Measurements from ENCODE around the gene TLCD1. TPM values are rescaled to one million over a fixed set of nuclear protein-coding genes. Genes with fewer than 3 reads are reported as not detected.

The TLCD1 gene
- total and polyA plus RNA-seq, 2 of the 8 experiments (the other 6 are each of a cell fraction or from before 2014, with no cell fraction given) = 40.7 to 128 TPM

GRCh38 chr17:28744972-28745785 lies 19.1 kb upstream of the TLCD1 start (continued):
- peak; percentile 87 to 93 for TF ChIP-seq POLR2A (IDR thresholded peaks at IDR 0.05; ENCODE audit: control extremely low read depth in 1 of 2, low read depth in 2 of 2, low read length in 2 of 2)
- peak; percentile 8; the same call in 1 of the 2 replicates for TF ChIP-seq SP1 (IDR thresholded peaks at IDR 0.05; ENCODE audit: low read depth, low read length)
- TF ChIP-seq JUND (IDR thresholded peaks at IDR 0.05; ENCODE audit: low read length) = no peak
- peak; percentile 75; the same call in 1 of the 2 replicates for TF ChIP-seq CHD1 (IDR thresholded peaks at IDR 0.05; ENCODE audit: low read depth, low read length)
- 0 out of 2 replicates have a peak, but pooled peaks have one; percentile 58 for TF ChIP-seq KDM1A (IDR thresholded peaks at IDR 0.05; ENCODE audit: borderline replicate concordance, low read length)
- TF ChIP-seq TEAD4 (IDR thresholded peaks at IDR 0.05; ENCODE audit: low read depth, low read length) = no peak
- TF ChIP-seq CBX5 (IDR thresholded peaks at IDR 0.05; ENCODE audit: low read depth, low read length) = no peak
- TF ChIP-seq CBX8 (IDR thresholded peaks at IDR 0.05; ENCODE audit: borderline replicate concordance, low read depth, low read length) = no peak
- TF ChIP-seq E2F6 (IDR thresholded peaks at IDR 0.05) = no peak
- TF ChIP-seq BRCA1 (IDR thresholded peaks at IDR 0.05; ENCODE audit: low read depth, low read length) = no peak
- TF ChIP-seq, protein P1, sequence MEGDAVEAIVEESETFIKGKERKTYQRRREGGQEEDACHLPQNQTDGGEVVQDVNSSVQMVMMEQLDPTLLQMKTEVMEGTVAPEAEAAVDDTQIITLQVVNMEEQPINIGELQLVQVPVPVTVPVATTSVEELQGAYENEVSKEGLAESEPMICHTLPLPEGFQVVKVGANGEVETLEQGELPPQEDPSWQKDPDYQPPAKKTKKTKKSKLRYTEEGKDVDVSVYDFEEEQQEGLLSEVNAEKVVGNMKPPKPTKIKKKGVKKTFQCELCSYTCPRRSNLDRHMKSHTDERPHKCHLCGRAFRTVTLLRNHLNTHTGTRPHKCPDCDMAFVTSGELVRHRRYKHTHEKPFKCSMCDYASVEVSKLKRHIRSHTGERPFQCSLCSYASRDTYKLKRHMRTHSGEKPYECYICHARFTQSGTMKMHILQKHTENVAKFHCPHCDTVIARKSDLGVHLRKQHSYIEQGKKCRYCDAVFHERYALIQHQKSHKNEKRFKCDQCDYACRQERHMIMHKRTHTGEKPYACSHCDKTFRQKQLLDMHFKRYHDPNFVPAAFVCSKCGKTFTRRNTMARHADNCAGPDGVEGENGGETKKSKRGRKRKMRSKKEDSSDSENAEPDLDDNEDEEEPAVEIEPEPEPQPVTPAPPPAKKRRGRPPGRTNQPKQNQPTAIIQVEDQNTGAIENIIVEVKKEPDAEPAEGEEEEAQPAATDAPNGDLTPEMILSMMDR (IDR thresholded peaks at IDR 0.05; ENCODE audit: control extremely low read depth in 1 of 3, insufficient read depth in 1 of 3, low read depth in 1 of 3, low read length in 3 of 3) = no peak
- no peak for TF ChIP-seq HDAC6 (IDR thresholded peaks at IDR 0.05; ENCODE audit: low read depth, low read length)
- no peak for TF ChIP-seq TAF7 (optimal IDR thresholded peaks at IDR 0.05; ENCODE audit: borderline replicate concordance, low read depth, low read length)
- TF ChIP-seq RFX5 (IDR thresholded peaks at IDR 0.05; ENCODE audit: borderline replicate concordance, low read depth, low read length) = no peak
- no peak for TF ChIP-seq SIRT6 (IDR thresholded peaks at IDR 0.05; ENCODE audit: low read length)
- TF ChIP-seq, protein P2, sequence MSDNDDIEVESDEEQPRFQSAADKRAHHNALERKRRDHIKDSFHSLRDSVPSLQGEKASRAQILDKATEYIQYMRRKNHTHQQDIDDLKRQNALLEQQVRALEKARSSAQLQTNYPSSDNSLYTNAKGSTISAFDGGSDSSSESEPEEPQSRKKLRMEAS (IDR thresholded peaks at IDR 0.05) = 0 out of 2 replicates have a peak, but pooled peaks have one; percentile 19
- peak; percentile 66 for TF ChIP-seq TAF1 (IDR thresholded peaks at IDR 0.05; ENCODE audit: low read depth, low read length)
- no peak for TF ChIP-seq NANOG (IDR thresholded peaks at IDR 0.05; ENCODE audit: insufficient read depth, low read depth, low read length, poor library complexity, severe bottlenecking)
- TF ChIP-seq POLR2AphosphoS5 (IDR thresholded peaks at IDR 0.05; ENCODE audit: low read depth, low read length) = peak; percentile 94
- peak; percentile 46; the same call in 1 of the 2 replicates for TF ChIP-seq TBP (IDR thresholded peaks at IDR 0.05; ENCODE audit: low read depth, low read length)
- TF ChIP-seq ASH2L (IDR thresholded peaks at IDR 0.05; ENCODE audit: low read length) = peak; percentile 35
